Memory B cell (primary cell): ENCODE measurements around the gene IL22RA1.
A peak's percentile ranks its signal among the peaks of the same experiment; 100 is the strongest.

Experiments
- ATAC-seq: fragments of 150-1000 bp; cut with Tn5 transposase; 2 replicates; pipeline ENCODE4 v1.10.0; 2021; ENCODE audit warnings: low read depth, mild to moderate bottlenecking, moderate library complexity
- DNase-seq, 2 donors: peaks; one replicate each; pipeline ENCODE4 v3.0.0; 2022; ENCODE audit warnings: low spot score in 2 of 2
- H3K27ac Mint-ChIP-seq: one replicate; pipeline ENCODE4 v1.8.0; 2022; ENCODE audit warnings: mild to moderate bottlenecking, moderate library complexity, mixed read lengths
- H3K27me3 Mint-ChIP-seq: one replicate; pipeline ENCODE4 v1.8.0; 2022; ENCODE audit warnings: mixed read lengths
- H3K36me3 Mint-ChIP-seq: one replicate; pipeline ENCODE4 v1.8.0; 2022; ENCODE audit warnings: mild to moderate bottlenecking, mixed read lengths
- H3K4me1 Mint-ChIP-seq: one replicate; pipeline ENCODE4 v1.8.0; 2022; ENCODE audit warnings: mixed read lengths
- H3K4me3 Mint-ChIP-seq: one replicate; pipeline ENCODE4 v1.8.0; 2022; ENCODE audit warnings: mild to moderate bottlenecking, moderate library complexity, mixed read lengths
- H3K9me3 Mint-ChIP-seq: one replicate; pipeline ENCODE4 v1.8.0; 2022; ENCODE audit warnings: mixed read lengths

The IL22RA1 gene

GRCh38 chr1:24121406-24121805 lies 21.5 kb downstream of the IL22RA1 start:
- DNase-seq (no peak), ATAC-seq (no peak)
- Mint-ChIP-seq H3K4me3 (no peak overlapping the region), H3K27ac (no peak overlapping the region), H3K36me3 (no peaks in the 10 kb centered on the region), H3K27me3 (peaks cover 12% of the 10 kb centered on the region), H3K4me1 (no peaks in the 10 kb centered on the region), H3K9me3 (no peaks in the 10 kb centered on the region)

- peaks cover 14% of the 10 kb centered on the region for H3K27me3 Mint-ChIP-seq
- ATAC-seq = no peak
Observed at GRCh38 chr1:24120965-24121364, 22.0 kb downstream of the IL22RA1 start.

GRCh38 chr1:24119859-24120756 lies 22.8 kb downstream of the IL22RA1 start:
- no peak for DNase-seq
- Mint-ChIP-seq H3K27ac (no peak overlapping the region), H3K27me3 (peaks cover 14% of the 10 kb centered on the region), H3K4me1 (no peaks in the 10 kb centered on the region), H3K4me3 (no peak overlapping the region), H3K9me3 (no peaks in the 10 kb centered on the region), H3K36me3 (no peaks in the 10 kb centered on the region)
- ATAC-seq = no peak

More at GRCh38 chr1:24120965-24121364, 22.0 kb downstream of the IL22RA1 start:
- DNase-seq = no peak
- Mint-ChIP-seq H3K4me3 (no peak overlapping the region), H3K9me3 (no peaks in the 10 kb centered on the region), H3K36me3 (no peaks in the 10 kb centered on the region), H3K27ac (no peak overlapping the region), H3K4me1 (no peaks in the 10 kb centered on the region)

- Mint-ChIP-seq H3K36me3 (no peaks in the 10 kb centered on the region), H3K27me3 (peaks cover 14% of the 10 kb centered on the region), H3K9me3 (no peaks in the 10 kb centered on the region), H3K4me3 (no peak overlapping the region), H3K27ac (no peak overlapping the region), H3K4me1 (no peaks in the 10 kb centered on the region)
- DNase-seq (no peak), ATAC-seq (no peak)
Observed at GRCh38 chr1:24119489-24119858, 23.5 kb downstream of the IL22RA1 start.

- no peak overlapping the region for H3K27ac Mint-ChIP-seq
- H3K27me3 Mint-ChIP-seq = peaks cover 18% of the 10 kb centered on the region
Observed at GRCh38 chr1:24118410-24119242, 24.3 kb downstream of the IL22RA1 start.

GRCh38 chr1:24117722-24118409 lies 25.1 kb downstream of the IL22RA1 start:
- Mint-ChIP-seq H3K27me3 (peaks cover 22% of the 10 kb centered on the region), H3K9me3 (no peaks in the 10 kb centered on the region), H3K27ac (no peak overlapping the region), H3K36me3 (no peaks in the 10 kb centered on the region), H3K4me1 (peaks cover 9% of the 10 kb centered on the region), H3K4me3 (no peak overlapping the region)
- ATAC-seq (no peak), DNase-seq (no peak)

More at GRCh38 chr1:24118410-24119242, 24.3 kb downstream of the IL22RA1 start:
- Mint-ChIP-seq H3K9me3 (no peaks in the 10 kb centered on the region), H3K4me1 (peaks cover 3% of the 10 kb centered on the region), H3K4me3 (no peak overlapping the region), H3K36me3 (no peaks in the 10 kb centered on the region)
- no peak for ATAC-seq
- no peak for DNase-seq

GRCh38 chr1:24117132-24117531 lies 25.8 kb downstream of the IL22RA1 start:
- DNase-seq (no peak), ATAC-seq (no peak)
- H3K4me1 Mint-ChIP-seq = peaks cover 14% of the 10 kb centered on the region
- H3K27ac Mint-ChIP-seq = no peak overlapping the region
- peaks cover 22% of the 10 kb centered on the region for H3K27me3 Mint-ChIP-seq
- H3K4me3 Mint-ChIP-seq = no peak overlapping the region
- no peaks in the 10 kb centered on the region for H3K9me3 Mint-ChIP-seq
- no peaks in the 10 kb centered on the region for H3K36me3 Mint-ChIP-seq

- H3K36me3 Mint-ChIP-seq = no peaks in the 10 kb centered on the region
- H3K4me1 Mint-ChIP-seq = peaks cover 14% of the 10 kb centered on the region
- H3K9me3 Mint-ChIP-seq = no peaks in the 10 kb centered on the region
- H3K27ac Mint-ChIP-seq = no peak overlapping the region
- peaks cover 22% of the 10 kb centered on the region for H3K27me3 Mint-ChIP-seq
- DNase-seq (no peak), ATAC-seq (no peak)
- no peak overlapping the region for H3K4me3 Mint-ChIP-seq
Observed at GRCh38 chr1:24114753-24115152, 28.2 kb downstream of the IL22RA1 start.

GRCh38 chr1:24113641-24114033 lies 29.3 kb downstream of the IL22RA1 start:
- Mint-ChIP-seq H3K27me3 (peaks cover 22% of the 10 kb centered on the region), H3K4me3 (no peak overlapping the region), H3K4me1 (peaks cover 14% of the 10 kb centered on the region), H3K27ac (no peak overlapping the region), H3K9me3 (no peaks in the 10 kb centered on the region), H3K36me3 (no peaks in the 10 kb centered on the region)
- DNase-seq (no peak), ATAC-seq (no peak)

- no peaks in the 10 kb centered on the region for H3K36me3 Mint-ChIP-seq
- DNase-seq (peak; percentile 26 to 37), ATAC-seq (peak; percentile 99)
- no peak within 1 kb of the TSS for H3K27ac Mint-ChIP-seq
- peaks cover 13% of the 10 kb centered on the region for H3K27me3 Mint-ChIP-seq
- H3K4me3 Mint-ChIP-seq = peak within 1 kb of the TSS; percentile 21
- H3K4me1 Mint-ChIP-seq = peaks cover 14% of the 10 kb centered on the region
- no peaks in the 10 kb centered on the region for H3K9me3 Mint-ChIP-seq
Observed at GRCh38 chr1:24111996-24112779, 30.8 kb downstream of the IL22RA1 start, which contains the start of gene MYOM3. Gene MYOM3, minus strand, starts transcription at chr1:24112135. Its CDS starts 3,499 bp downstream, at chr1:24108636.

- Mint-ChIP-seq H3K4me3 (no peak overlapping the region), H3K4me1 (peaks cover 14% of the 10 kb centered on the region), H3K9me3 (no peaks in the 10 kb centered on the region), H3K36me3 (no peaks in the 10 kb centered on the region), H3K27ac (no peak overlapping the region), H3K27me3 (peaks cover 11% of the 10 kb centered on the region)
- ATAC-seq = no peak
- no peak for DNase-seq
Observed at GRCh38 chr1:24111262-24111995, 31.5 kb downstream of the IL22RA1 start.

- no peak for ATAC-seq
- peaks cover 8% of the 10 kb centered on the region for H3K27me3 Mint-ChIP-seq
- H3K4me3 Mint-ChIP-seq = no peak overlapping the region
- no peaks in the 10 kb centered on the region for H3K9me3 Mint-ChIP-seq
- H3K27ac Mint-ChIP-seq = no peak overlapping the region
- no peak for DNase-seq
- peaks cover 14% of the 10 kb centered on the region for H3K4me1 Mint-ChIP-seq
- no peaks in the 10 kb centered on the region for H3K36me3 Mint-ChIP-seq
Observed at GRCh38 chr1:24110642-24111261, 32.2 kb downstream of the IL22RA1 start.
